GM12878 (cell line): ENCODE results near the gene CEACAM1.

Experiments used
- CBFB ChIP-seq: IDR thresholded peaks from 2 replicates; pipeline ENCODE4 v1.6.1; 2016; ENCODE audit warnings: antibody characterized with exemption, low read depth
- CREB1 ChIP-seq: IDR thresholded peaks from 2 replicates; pipeline ENCODE4 v1.6.1; 2012; ENCODE audit warnings: low read depth, mild to moderate bottlenecking, inconsistent platforms
- EGR1 ChIP-seq, 2 experiments: IDR thresholded peaks; 1 replicate in 1 of 2; 2 replicates in 1 of 2; pipeline ENCODE4 v1.6.1; 2011 to 2012; ENCODE audit warnings: low read depth in 2 of 2, low read length in 2 of 2, borderline replicate concordance in 1 of 2, mild to moderate bottlenecking in 1 of 2, moderate library complexity in 1 of 2
- IKZF1 ChIP-seq: fragments of 450-650 bp; conservative IDR thresholded peaks from 2 replicates; pipeline ENCODE4 v1.6.1; 2017; ENCODE audit warnings: antibody characterized with exemption, mild to moderate bottlenecking
- MYC ChIP-seq: IDR thresholded peaks from 2 replicates; pipeline ENCODE4 v1.6.1; 2011; ENCODE audit warnings: mild to moderate bottlenecking, low read length, moderate library complexity, inconsistent platforms; ENCODE audit not compliant: insufficient read depth, insufficient replicate concordance, insufficient read length, severe bottlenecking
- NFYB ChIP-seq: IDR thresholded peaks from 2 replicates; pipeline ENCODE4 v1.6.1; 2011; ENCODE audit warnings: low read depth, mild to moderate bottlenecking, low read length, improper control_type of control experiment, moderate library complexity; ENCODE audit not compliant: insufficient read depth
- TCF7 ChIP-seq: IDR thresholded peaks from 2 replicates; pipeline ENCODE4 v1.6.1; 2014; ENCODE audit warnings: antibody characterized with exemption, borderline replicate concordance
- ZBED1 ChIP-seq: IDR thresholded peaks from 2 replicates; pipeline ENCODE4 v1.6.1; 2016; ENCODE audit warnings: borderline replicate concordance
- ZNF274 ChIP-seq: IDR thresholded peaks from one replicate; pipeline ENCODE4 v1.8.0; 2011; ENCODE audit not compliant: insufficient read length, insufficient read depth
- ZZZ3 ChIP-seq: IDR thresholded peaks from 2 replicates; pipeline ENCODE4 v1.6.1; 2011; ENCODE audit warnings: low read depth; ENCODE audit not compliant: control insufficient read depth, insufficient read length
- TF ChIP-seq, protein P1 (sequence below): fragments of 450-650 bp; IDR thresholded peaks from 2 replicates; pipeline ENCODE4 v1.6.1; 2018; ENCODE audit warnings: mild to moderate bottlenecking, low read depth, moderate library complexity; ENCODE audit not compliant: partially characterized antibody
- TF ChIP-seq, protein P2 (sequence below), 3 experiments: IDR thresholded peaks in 2 of 3; conservative IDR thresholded peaks in 1 of 3; 2 replicates each; pipeline ENCODE4 v1.5.1; 2011; ENCODE audit warnings: low read depth in 3 of 3, low read length in 3 of 3, mild to moderate bottlenecking in 3 of 3, control low read depth in 2 of 3, moderate library complexity in 2 of 3, inconsistent platforms in 1 of 3, mixed read lengths in 1 of 3; ENCODE audit not compliant: control insufficient read depth in 2 of 3, insufficient read depth in 1 of 3; ENCODE audit errors: extremely low read depth in 1 of 3

DNA sequence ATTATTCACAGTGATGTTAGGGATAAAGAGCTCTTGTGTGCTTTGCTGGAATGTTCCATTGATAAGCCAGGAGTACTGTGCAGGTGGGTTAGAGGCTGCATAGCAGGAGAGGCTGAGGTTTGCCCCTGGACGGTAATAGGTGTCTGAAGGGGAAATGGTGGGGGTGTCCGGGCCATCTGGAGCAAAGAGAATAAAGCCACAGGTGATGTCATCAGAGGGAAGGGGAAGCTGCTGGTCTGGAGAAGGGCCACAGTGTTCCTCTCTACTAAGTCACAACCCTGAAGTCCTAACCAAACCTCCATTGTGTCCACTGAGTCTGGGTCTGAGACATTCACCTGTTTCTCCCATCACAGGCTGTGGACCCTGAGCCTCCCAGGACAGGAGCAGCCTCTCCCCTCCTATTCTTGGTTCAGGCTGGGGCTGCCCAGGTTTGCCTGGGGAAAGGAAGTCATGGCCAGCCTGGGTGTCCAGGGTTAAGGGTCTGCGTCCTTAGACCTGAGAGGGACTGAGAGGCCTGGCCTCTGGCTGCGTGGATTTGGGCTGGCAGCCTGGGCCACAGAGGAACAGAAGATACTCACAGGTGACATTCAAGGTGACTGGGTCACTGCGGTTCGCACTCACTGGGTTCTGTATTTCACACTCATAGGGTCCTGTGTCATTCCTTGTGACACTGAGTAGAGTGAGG is 6.8 kb downstream of the CEACAM1 start:
- TF ChIP-seq, protein P1, sequence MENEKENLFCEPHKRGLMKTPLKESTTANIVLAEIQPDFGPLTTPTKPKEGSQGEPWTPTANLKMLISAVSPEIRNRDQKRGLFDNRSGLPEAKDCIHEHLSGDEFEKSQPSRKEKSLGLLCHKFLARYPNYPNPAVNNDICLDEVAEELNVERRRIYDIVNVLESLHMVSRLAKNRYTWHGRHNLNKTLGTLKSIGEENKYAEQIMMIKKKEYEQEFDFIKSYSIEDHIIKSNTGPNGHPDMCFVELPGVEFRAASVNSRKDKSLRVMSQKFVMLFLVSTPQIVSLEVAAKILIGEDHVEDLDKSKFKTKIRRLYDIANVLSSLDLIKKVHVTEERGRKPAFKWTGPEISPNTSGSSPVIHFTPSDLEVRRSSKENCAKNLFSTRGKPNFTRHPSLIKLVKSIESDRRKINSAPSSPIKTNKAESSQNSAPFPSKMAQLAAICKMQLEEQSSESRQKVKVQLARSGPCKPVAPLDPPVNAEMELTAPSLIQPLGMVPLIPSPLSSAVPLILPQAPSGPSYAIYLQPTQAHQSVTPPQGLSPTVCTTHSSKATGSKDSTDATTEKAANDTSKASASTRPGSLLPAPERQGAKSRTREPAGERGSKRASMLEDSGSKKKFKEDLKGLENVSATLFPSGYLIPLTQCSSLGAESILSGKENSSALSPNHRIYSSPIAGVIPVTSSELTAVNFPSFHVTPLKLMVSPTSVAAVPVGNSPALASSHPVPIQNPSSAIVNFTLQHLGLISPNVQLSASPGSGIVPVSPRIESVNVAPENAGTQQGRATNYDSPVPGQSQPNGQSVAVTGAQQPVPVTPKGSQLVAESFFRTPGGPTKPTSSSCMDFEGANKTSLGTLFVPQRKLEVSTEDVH, result no peak
- TF ChIP-seq EGR1 (IDR thresholded peaks at IDR 0.05; ENCODE audit: borderline replicate concordance in 1 of 2, low read depth in 2 of 2, low read length in 2 of 2) (no peak), ZZZ3 (no peak), ZBED1 (no peak), IKZF1 (no peak; the same call in 1 of the 2 replicates), NFYB (no peak), ZNF274 (no peak), CBFB (no peak), CREB1 (no peak), MYC (no peak), TCF7 (no peak)
- TF ChIP-seq, protein P2, sequence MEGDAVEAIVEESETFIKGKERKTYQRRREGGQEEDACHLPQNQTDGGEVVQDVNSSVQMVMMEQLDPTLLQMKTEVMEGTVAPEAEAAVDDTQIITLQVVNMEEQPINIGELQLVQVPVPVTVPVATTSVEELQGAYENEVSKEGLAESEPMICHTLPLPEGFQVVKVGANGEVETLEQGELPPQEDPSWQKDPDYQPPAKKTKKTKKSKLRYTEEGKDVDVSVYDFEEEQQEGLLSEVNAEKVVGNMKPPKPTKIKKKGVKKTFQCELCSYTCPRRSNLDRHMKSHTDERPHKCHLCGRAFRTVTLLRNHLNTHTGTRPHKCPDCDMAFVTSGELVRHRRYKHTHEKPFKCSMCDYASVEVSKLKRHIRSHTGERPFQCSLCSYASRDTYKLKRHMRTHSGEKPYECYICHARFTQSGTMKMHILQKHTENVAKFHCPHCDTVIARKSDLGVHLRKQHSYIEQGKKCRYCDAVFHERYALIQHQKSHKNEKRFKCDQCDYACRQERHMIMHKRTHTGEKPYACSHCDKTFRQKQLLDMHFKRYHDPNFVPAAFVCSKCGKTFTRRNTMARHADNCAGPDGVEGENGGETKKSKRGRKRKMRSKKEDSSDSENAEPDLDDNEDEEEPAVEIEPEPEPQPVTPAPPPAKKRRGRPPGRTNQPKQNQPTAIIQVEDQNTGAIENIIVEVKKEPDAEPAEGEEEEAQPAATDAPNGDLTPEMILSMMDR (IDR thresholded peaks at IDR 0.05 in 2 of 3, conservative IDR thresholded peaks at IDR 0.05 in 1 of 3; ENCODE audit: control insufficient read depth in 2 of 3, extremely low read depth in 1 of 3, insufficient read depth in 1 of 3, low read depth in 3 of 3, low read length in 3 of 3), result no peak
